ENCODE data around the gene ADH1B.

ADH1B gene

DNA sequence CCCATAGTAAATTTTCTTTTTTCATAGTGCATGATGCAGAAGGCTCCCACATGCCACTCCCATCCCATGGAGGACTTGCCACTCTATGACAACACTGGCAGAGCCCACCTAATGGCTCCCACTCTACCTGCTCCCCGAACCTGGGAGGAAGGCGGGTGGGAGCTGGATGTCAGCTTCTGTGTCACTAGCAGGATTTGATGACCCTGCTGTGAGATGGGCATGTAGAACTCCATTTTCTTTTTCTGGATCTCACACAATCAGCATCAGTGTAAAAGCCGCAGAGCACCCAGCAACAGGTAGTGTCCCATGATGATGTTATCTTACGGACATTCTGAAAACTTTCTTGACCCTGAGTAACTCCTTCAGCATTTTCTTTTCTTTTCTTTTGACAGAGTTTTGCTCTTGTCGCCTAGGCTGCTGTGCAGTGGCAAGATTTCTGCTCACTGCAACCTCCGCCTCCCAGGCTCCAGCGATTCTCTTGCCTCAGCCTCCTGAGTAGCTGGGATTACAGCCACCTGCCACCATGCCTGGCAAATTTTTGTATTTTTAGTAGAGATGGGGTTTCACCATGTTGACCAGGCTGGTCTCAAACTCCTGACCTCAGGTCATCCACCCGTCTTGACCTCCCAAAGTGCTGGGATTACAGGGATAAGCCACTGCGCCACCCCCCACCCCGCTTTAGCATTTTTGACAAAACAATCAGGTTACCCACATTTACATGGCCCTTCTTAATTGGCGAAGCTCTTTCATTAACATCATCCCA lies 15.4 kb downstream of the ADH1B start:
- Mint-ChIP-seq H3K9me3 (no peaks in the 10 kb centered on the region), H3K27me3 (ENCODE audit: low read depth) (no peaks in the 10 kb centered on the region), H3K4me1 (ENCODE audit: low read depth) (no peaks in the 10 kb centered on the region)

DNA sequence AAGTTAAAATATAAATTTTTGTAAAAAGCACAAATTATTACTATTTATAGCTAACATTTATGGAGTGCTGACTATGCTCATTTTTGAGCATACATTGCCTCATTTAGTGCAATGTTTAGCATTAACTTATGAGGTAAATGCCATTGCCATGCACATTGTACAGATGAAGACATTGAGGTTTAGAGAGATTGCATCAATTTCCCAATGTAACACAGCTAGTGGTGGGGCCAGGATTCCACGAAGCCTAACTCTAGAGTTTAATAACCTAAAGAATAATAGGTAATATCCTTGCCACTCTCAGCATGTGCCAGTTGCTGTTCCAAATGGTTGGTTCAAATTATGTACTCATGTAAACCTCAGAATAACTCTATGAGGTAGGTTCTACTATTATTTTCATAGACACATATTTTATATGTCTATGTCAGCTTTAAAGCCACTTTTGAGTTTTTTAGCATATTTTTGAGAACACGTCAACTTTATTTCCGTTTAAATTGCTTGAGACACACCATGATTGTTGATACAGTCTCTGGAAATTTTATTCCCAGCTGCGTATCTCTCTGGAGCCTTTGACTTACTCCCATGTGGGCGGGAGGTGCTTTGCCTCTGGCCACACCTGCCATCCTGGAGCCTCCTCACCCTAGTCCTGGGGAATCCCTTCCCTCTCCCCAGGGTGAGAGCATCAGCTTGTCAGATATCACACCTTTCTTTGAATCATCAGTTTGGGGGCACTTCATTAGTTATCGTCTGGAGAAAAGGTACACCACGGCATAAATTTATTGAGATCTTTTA lies 19.6 kb downstream of the ADH1B start:
- H3K4me3 Mint-ChIP-seq, result no peak overlapping the region
- H3K9me3 Mint-ChIP-seq, result no peaks in the 10 kb centered on the region
- no peaks in the 10 kb centered on the region for H3K36me3 Mint-ChIP-seq (ENCODE audit: low read depth)
- no peak for DNase-seq (ENCODE audit: low spot score)
- H3K4me1 Mint-ChIP-seq (ENCODE audit: low read depth), result no peaks in the 10 kb centered on the region
- no peak overlapping the region for H3K27ac Mint-ChIP-seq
- no peaks in the 10 kb centered on the region for H3K27me3 Mint-ChIP-seq (ENCODE audit: low read depth)

More for the DNA sequence above, 15.4 kb downstream of the ADH1B start:
- DNase-seq (ENCODE audit: low spot score), result no peak
- Mint-ChIP-seq H3K27ac (no peak overlapping the region), H3K36me3 (ENCODE audit: low read depth) (no peaks in the 10 kb centered on the region), H3K4me3 (no peak overlapping the region)

DNA sequence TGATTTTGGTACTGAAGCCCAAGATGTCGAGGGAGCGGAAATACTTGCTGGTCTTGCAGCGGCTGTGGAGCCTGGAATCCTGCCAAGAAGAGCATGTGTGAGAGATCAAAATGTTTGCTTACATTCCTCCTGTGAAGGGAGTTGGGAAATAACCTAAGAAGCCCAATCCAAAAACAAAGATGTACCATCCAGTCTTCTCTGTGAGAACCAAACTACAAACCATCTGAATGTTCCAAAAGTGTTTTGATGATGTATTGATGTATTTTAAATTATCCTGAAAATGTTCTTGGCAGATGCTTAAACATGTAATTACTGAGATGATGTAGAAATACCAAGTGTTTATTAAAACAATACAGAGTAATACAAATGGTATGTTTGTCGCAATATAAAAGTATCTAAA lies 20.3 kb downstream of the ADH1B start:
- H3K27me3 Mint-ChIP-seq (ENCODE audit: low read depth), result no peaks in the 10 kb centered on the region
- no peaks in the 10 kb centered on the region for H3K4me1 Mint-ChIP-seq (ENCODE audit: low read depth)
- H3K9me3 Mint-ChIP-seq, result no peaks in the 10 kb centered on the region
- no peaks in the 10 kb centered on the region for H3K36me3 Mint-ChIP-seq (ENCODE audit: low read depth)
- no peak for DNase-seq (ENCODE audit: low spot score)
- H3K4me3 Mint-ChIP-seq, result no peak overlapping the region
- no peak overlapping the region for H3K27ac Mint-ChIP-seq

DNA sequence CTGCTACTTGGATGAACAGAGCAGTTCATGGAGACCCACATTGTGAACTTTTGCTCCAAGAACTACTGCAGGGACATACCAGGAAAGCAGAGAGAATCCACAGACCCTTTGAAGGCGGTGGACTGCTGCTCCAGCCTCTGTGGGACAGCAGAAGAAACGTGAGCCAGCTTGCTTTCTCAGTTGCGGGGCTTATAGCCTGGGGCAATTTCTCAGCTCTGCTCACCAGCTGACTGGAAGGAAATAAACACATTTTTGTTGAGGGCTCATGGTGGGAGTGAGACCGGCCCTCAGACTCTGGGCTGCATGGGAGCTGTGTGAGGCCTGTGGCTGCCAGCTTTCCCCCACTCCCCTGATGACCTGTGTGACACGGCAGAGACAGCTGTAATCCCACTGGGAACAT lies 27.8 kb downstream of the ADH1B start:
- no peak for DNase-seq (ENCODE audit: low spot score)
- H3K27me3 Mint-ChIP-seq (ENCODE audit: low read depth), result no peaks in the 10 kb centered on the region
- H3K9me3 Mint-ChIP-seq, result no peaks in the 10 kb centered on the region
- no peaks in the 10 kb centered on the region for H3K4me1 Mint-ChIP-seq (ENCODE audit: low read depth)
- H3K27ac Mint-ChIP-seq, result no peak overlapping the region
- no peaks in the 10 kb centered on the region for H3K36me3 Mint-ChIP-seq (ENCODE audit: low read depth)
- H3K4me3 Mint-ChIP-seq, result no peak overlapping the region

DNA sequence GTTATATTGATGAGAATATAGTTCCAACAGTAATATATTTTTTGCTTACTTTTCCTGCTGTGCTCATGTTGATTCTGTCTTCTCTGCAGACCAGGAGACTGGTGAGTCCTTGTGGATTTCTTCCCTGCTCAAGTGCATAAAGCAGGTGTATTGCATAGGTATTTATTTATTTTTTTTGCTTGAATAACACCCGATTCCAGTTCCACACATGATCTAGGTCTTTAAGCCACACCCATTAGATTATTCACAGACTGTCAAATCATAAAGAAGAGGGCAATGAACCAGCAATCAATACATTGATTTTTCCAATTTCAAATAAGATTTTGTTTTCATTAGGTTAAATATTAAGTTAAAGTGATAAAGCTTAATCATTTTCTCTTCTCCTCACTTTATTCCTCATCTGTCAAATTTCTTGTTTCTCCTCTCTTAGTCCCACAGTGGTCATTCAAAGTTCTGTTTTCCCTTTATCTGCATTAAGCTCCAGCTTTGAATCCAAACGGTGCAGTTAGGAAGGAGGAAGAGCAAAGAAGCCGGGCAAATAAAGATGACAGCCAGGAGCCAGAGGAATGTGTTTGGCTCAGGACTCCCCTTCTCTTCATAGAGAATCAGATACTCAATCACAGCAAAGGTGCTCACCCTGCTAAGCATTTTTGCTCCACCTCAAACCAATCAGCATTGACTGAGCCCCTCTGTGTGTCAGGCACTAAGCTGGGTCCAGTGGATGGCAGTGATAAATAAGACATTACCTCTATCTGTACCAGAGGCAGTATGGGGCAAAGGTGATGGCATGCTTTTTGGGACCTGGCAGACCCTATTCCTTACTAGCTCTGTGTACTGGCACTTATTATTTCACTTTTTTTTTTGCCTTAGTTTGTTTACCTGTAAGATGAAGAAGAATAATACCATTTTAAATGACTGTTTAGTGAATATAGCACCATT lies 30.1 kb downstream of the ADH1B start, which contains the start of gene ADH1A:
Gene ADH1A, minus strand, starts transcription at position 138 of the 939 bp plus-strand sequence. Its CDS starts 71 bp downstream, at position 67.
- no peak for DNase-seq (ENCODE audit: low spot score)
- Mint-ChIP-seq H3K27ac (no peak within 1 kb of the TSS), H3K4me3 (no peak within 1 kb of the TSS), H3K27me3 (ENCODE audit: low read depth) (no peaks in the 10 kb centered on the region), H3K4me1 (ENCODE audit: low read depth) (no peaks in the 10 kb centered on the region), H3K36me3 (ENCODE audit: low read depth) (no peaks in the 10 kb centered on the region), H3K9me3 (no peaks in the 10 kb centered on the region)

DNA sequence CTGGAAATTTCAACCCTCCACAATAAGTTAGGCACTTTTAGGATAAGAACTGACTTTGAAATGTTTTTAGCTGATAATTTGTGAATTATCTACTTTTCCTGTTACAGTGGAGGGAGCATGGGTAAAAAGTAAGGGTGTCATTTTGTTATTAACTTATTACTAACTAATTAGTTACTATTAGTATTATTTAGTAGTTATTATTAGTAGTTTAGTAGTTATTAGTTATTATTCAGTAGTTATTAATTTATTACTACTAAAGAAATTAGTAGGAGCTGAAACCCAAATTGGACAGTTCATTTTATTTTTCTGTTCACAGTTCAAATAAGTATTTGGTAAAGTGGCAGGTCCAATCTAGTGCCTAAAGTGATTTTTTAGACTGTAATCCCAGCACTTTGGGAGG lies 35.8 kb downstream of the ADH1B start:
- DNase-seq (ENCODE audit: low spot score), result no peak
- no peaks in the 10 kb centered on the region for H3K27me3 Mint-ChIP-seq (ENCODE audit: low read depth)
- no peaks in the 10 kb centered on the region for H3K9me3 Mint-ChIP-seq
- no peaks in the 10 kb centered on the region for H3K36me3 Mint-ChIP-seq (ENCODE audit: low read depth)
- no peak overlapping the region for H3K27ac Mint-ChIP-seq
- H3K4me3 Mint-ChIP-seq, result no peak overlapping the region
- H3K4me1 Mint-ChIP-seq (ENCODE audit: low read depth), result no peaks in the 10 kb centered on the region

DNA sequence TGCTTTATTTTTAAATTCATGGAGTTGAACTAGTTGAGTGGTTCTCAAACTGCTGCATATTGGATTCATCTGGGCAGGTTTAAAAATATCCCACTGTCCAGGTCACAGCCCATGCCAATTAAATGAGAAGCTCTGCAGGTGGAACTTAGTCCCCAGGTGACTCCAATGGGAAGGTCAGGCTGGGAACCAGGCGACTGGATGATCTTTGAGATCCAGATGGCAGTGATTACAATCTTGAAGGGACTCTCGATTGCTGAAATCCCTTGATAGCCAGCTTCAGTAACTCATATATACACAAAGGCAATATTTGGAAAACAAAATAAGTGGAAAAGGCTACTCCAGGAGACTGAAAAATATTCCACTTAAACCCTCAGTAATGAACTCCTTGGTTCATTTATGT lies 38.5 kb downstream of the ADH1B start:
- Mint-ChIP-seq H3K27ac (no peak overlapping the region), H3K27me3 (ENCODE audit: low read depth) (no peaks in the 10 kb centered on the region), H3K4me3 (no peak overlapping the region), H3K4me1 (ENCODE audit: low read depth) (no peaks in the 10 kb centered on the region), H3K36me3 (ENCODE audit: low read depth) (no peaks in the 10 kb centered on the region), H3K9me3 (no peaks in the 10 kb centered on the region)
- no peak for DNase-seq (ENCODE audit: low spot score)

DNA sequence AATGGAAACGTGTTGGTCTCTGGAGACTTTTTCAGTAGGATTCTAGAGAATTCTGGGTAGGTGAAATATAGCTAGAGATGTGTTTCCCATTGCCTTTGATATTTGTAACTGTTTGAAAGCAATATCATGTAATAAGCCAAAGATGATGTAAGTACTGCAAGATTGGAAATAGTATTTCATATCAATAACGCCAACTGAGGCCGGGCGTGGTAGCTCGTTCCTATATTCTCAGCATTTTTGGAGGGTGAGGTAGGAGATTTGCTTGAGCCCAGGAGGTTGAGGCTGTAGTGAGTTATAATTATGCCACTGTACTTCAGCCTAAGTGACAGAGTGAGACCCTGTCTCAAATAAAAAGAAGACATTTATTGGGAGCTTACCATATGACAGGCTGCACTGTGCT lies 39.9 kb downstream of the ADH1B start:
- Mint-ChIP-seq H3K36me3 (ENCODE audit: low read depth) (no peaks in the 10 kb centered on the region), H3K4me3 (no peak overlapping the region), H3K9me3 (no peaks in the 10 kb centered on the region), H3K4me1 (ENCODE audit: low read depth) (no peaks in the 10 kb centered on the region), H3K27ac (no peak overlapping the region), H3K27me3 (ENCODE audit: low read depth) (no peaks in the 10 kb centered on the region)
- no peak for DNase-seq (ENCODE audit: low spot score)

DNA sequence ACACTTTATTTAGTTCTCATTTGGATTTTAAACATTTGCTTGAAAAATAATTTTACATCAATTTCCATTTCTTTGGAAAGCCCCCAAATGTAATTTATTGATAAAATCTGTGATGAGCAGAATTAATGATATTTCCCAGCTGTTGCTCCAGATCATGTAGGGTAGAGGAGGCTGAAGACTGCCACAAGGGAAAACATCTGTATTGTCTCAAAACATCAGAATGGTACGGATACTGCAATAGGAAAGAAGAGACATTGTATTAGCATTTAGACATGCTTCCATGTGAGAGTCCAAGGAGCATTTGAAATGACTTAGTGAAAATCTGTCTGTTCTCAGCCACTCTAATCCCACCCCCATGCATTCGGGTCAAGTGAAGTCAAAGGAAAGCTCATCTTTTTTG lies 44.8 kb downstream of the ADH1B start:
- Mint-ChIP-seq H3K27me3 (ENCODE audit: low read depth) (no peaks in the 10 kb centered on the region), H3K4me1 (ENCODE audit: low read depth) (no peaks in the 10 kb centered on the region), H3K9me3 (no peaks in the 10 kb centered on the region), H3K36me3 (ENCODE audit: low read depth) (no peaks in the 10 kb centered on the region), H3K4me3 (no peak overlapping the region), H3K27ac (no peak overlapping the region)
- DNase-seq (ENCODE audit: low spot score), result no peak

DNA sequence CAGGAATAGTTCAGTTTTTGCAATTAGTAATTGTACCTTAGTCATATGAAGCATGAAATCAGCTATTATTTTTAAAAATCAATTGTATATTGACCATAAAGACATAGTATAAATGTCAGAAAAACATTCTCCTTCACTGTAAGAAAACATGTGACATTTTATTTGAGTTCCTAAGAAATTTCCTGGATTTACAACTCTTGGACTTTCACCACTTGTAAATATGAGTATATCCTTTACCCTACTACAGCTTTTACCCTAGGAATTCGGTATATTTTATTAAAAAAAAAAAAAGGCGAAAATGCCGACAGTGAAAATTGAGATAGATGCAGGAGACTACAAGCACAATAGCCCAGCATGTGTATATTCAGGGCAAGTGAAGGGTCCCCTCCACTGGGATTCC lies 45.3 kb downstream of the ADH1B start:
- H3K4me1 Mint-ChIP-seq (ENCODE audit: low read depth), result no peaks in the 10 kb centered on the region
- H3K27me3 Mint-ChIP-seq (ENCODE audit: low read depth), result no peaks in the 10 kb centered on the region
- DNase-seq (ENCODE audit: low spot score), result no peak
- H3K9me3 Mint-ChIP-seq, result no peaks in the 10 kb centered on the region
- H3K4me3 Mint-ChIP-seq, result no peak overlapping the region
- H3K27ac Mint-ChIP-seq, result no peak overlapping the region
- no peaks in the 10 kb centered on the region for H3K36me3 Mint-ChIP-seq (ENCODE audit: low read depth)

DNA sequence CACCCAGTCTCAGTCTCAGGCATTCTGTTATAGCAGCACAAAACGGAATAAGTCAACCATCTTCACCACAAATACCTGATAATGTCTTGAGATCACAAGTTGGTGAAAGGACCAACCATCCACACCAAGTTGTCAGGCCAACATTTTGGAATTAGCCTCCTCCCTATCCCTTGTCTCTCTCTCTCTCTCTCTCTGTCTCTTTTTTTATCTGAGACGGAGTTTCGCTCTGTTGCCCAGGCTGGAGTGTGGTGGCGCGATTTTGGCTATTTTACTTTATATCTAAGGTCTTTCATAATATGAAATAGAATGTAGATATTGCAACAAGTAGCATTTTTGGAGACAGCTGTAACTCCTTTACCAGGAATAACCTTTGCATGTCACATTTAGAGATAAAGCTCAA lies 46.2 kb downstream of the ADH1B start:
- no peak overlapping the region for H3K4me3 Mint-ChIP-seq
- no peak for DNase-seq (ENCODE audit: low spot score)
- no peaks in the 10 kb centered on the region for H3K27me3 Mint-ChIP-seq (ENCODE audit: low read depth)
- no peaks in the 10 kb centered on the region for H3K4me1 Mint-ChIP-seq (ENCODE audit: low read depth)
- H3K9me3 Mint-ChIP-seq, result no peaks in the 10 kb centered on the region
- no peak overlapping the region for H3K27ac Mint-ChIP-seq
- H3K36me3 Mint-ChIP-seq (ENCODE audit: low read depth), result no peaks in the 10 kb centered on the region

DNA sequence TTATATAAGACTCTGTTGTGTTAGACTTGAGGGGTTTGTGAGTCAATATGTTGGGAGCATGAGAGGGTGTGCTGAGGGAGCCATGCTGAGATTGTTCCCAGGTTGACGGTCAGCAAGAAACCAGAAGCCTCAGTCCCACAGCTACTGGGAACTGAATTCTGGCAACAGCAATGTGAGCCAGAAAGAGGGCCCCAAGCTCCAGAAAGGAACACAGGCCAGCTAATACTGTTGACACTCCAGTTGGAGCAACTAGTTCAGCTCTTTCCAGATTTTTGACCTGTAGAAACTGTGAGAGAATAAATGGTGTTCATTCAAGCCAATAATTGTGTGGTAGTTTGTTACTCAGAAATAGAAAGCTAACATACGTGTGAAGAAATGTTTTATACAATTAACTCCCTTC lies 47.5 kb downstream of the ADH1B start:
- H3K27ac Mint-ChIP-seq, result no peak overlapping the region
- no peaks in the 10 kb centered on the region for H3K27me3 Mint-ChIP-seq (ENCODE audit: low read depth)
- H3K4me1 Mint-ChIP-seq (ENCODE audit: low read depth), result no peaks in the 10 kb centered on the region
- no peak for DNase-seq (ENCODE audit: low spot score)
- H3K36me3 Mint-ChIP-seq (ENCODE audit: low read depth), result no peaks in the 10 kb centered on the region
- no peaks in the 10 kb centered on the region for H3K9me3 Mint-ChIP-seq
- no peak overlapping the region for H3K4me3 Mint-ChIP-seq

DNA sequence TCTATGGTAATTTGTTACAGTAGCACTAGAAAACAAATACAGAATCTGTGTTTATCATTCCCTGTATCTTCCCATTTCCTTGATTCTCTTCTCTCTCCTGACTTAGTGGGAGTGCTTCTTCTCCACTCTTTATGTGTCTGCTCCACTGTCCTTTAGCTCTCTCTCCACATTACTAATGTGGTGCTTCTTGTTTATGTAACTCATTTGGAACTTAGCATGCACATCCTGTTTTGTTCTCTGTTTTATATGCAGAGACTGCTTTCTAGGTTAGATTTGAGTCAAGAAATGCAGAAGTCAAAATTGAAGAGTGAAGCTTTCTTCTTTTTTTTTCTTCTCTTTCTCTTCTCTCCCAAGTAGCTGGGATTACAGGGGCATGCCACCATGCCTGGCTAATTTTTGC lies 56.3 kb downstream of the ADH1B start:
- Mint-ChIP-seq H3K36me3 (ENCODE audit: low read depth) (no peaks in the 10 kb centered on the region), H3K4me1 (ENCODE audit: low read depth) (no peaks in the 10 kb centered on the region), H3K27me3 (ENCODE audit: low read depth) (no peaks in the 10 kb centered on the region), H3K4me3 (no peak overlapping the region), H3K27ac (no peak overlapping the region), H3K9me3 (peaks cover 4% of the 10 kb centered on the region)
- no peak for DNase-seq (ENCODE audit: low spot score)

Measured in T-helper 2 cell treated with Interferon-gamma antibody and Interleukin-4, amounts not matched to agents 5 μg/mL and 100 μg/mL, for 36 hours (primary cell).